PC-3 (cell line): ENCODE measurements around the gene IQSEC1. TPM values are rescaled to one million over a fixed set of nuclear protein-coding genes. Genes with fewer than 3 reads are reported as not detected.

ENCODE experiments used
- ATAC-seq: fragments of 200-7000 bp; cut with Tn5 transposase; 2 replicates; pipeline ENCODE4 v1.9.1; 2020; ENCODE audit warnings: mild to moderate bottlenecking, moderate library complexity
- BruUV-seq: library from RNA; stranded (reverse); fragments of 400-500 nt; replicated peaks from 2 replicates; lab custom pipeline; 2021; lab: Mats Ljungman, UMichigan
- CTCF ChIA-PET: fragments of 300-600 bp; sonication (Branson Sonifier 250); formaldehyde crosslinking; loops from one replicate; lab custom pipeline; 2022; ENCODE audit warnings: antibody characterized with exemption; lab: Charles Lee
- POLR2A ChIA-PET: fragments of 300-600 bp; sonication (Branson Sonifier 250); formaldehyde crosslinking; loops from one replicate; lab custom pipeline; 2022; ENCODE audit warnings: antibody characterized with exemption; ENCODE audit not compliant: unreplicated experiment; lab: Charles Lee
- DNase-seq: peaks from one replicate; pipeline ENCODE4 v3.0.0-alpha.2; 2015
- H2AFZ ChIP-seq: fragments of 300-600 bp; sonication (generic); 2 replicates; pipeline ENCODE4 v1.6.0; 2016; ENCODE audit warnings: antibody characterized with exemption, low read length
- H3F3A ChIP-seq: fragments of 300-600 bp; sonication (generic); one replicate; pipeline ENCODE4 v1.6.0; 2017; ENCODE audit warnings: antibody characterized with exemption, low read length, control low read depth, mild to moderate bottlenecking; ENCODE audit not compliant: unreplicated experiment
- H3K27ac ChIP-seq: fragments of 300-600 bp; sonication (generic); 2 replicates; pipeline ENCODE4 v1.5.1; 2016; ENCODE audit warnings: mild to moderate bottlenecking, low read length
- H3K27me3 ChIP-seq: fragments of 300-600 bp; sonication (generic); 2 replicates; pipeline ENCODE4 v1.6.1; 2016; ENCODE audit warnings: low read length, mixed read lengths
- H3K36me3 ChIP-seq: fragments of 300-600 bp; sonication (generic); 2 replicates; pipeline ENCODE4 v1.6.1; 2016; ENCODE audit warnings: low read depth, mixed run types, low read length, mixed read lengths
- H3K4me1 ChIP-seq: fragments of 300-600 bp; sonication (generic); 2 replicates; pipeline ENCODE4 v1.5.1; 2016; ENCODE audit warnings: low read length; ENCODE audit not compliant: insufficient read depth
- H3K4me2 ChIP-seq: fragments of 300-600 bp; sonication (generic); 2 replicates; pipeline ENCODE4 v1.6.0; 2016; ENCODE audit warnings: low read length
- H3K4me3 ChIP-seq: fragments of 300-600 bp; sonication (generic); 2 replicates; pipeline ENCODE4 v1.5.1; 2016; ENCODE audit warnings: mild to moderate bottlenecking, low read length, mixed read lengths
- H3K79me2 ChIP-seq: fragments of 300-600 bp; sonication (generic); 2 replicates; pipeline ENCODE4 v1.6.1; 2017; ENCODE audit warnings: low read length, mixed read lengths
- H3K9ac ChIP-seq: fragments of 300-600 bp; sonication (generic); 2 replicates; pipeline ENCODE4 v1.6.0; 2016; ENCODE audit warnings: mild to moderate bottlenecking, low read length
- H3K9me2 ChIP-seq: fragments of 300-600 bp; sonication (generic); replicated peaks from 2 replicates; pipeline ENCODE4 v1.6.1; 2016; ENCODE audit warnings: mixed run types, low read length, mixed read lengths
- H3K9me3 ChIP-seq: fragments of 300-600 bp; sonication (generic); 2 replicates; pipeline ENCODE4 v1.6.1; 2016; ENCODE audit warnings: low read length, mixed read lengths
- H4K20me1 ChIP-seq: fragments of 300-600 bp; sonication (generic); 2 replicates; pipeline ENCODE4 v1.6.1; 2016; ENCODE audit warnings: low read length, mixed read lengths
- CTCF ChIP-seq: fragments of 300-600 bp; sonication (generic); conservative IDR thresholded peaks from 2 replicates; pipeline ENCODE4 v1.5.1; 2017; ENCODE audit warnings: antibody characterized with exemption, low read depth, mild to moderate bottlenecking, low read length
- EZH2 ChIP-seq: fragments of 300-600 bp; sonication (generic); IDR thresholded peaks from one replicate; pipeline ENCODE4 v1.6.1; 2017; ENCODE audit warnings: antibody characterized with exemption, mild to moderate bottlenecking, low read length; ENCODE audit not compliant: unreplicated experiment
- EZH2phosphoT487 ChIP-seq: fragments of 300-600 bp; sonication (generic); IDR thresholded peaks from 2 replicates; pipeline ENCODE4 v1.6.1; 2018; ENCODE audit warnings: mild to moderate bottlenecking, antibody characterized with exemption, low read length, borderline replicate concordance
- intact Hi-C: fragments of 100-400 bp; cut with micrococcal nuclease; formaldehyde crosslinking; loops from 2 replicates; pipeline ENCODE4 v1.9.0; 2023
- total RNA-seq: library from RNA; depleted of rRNA; stranded (reverse); fragments of >200 nt; gene quantifications from 2 replicates; pipeline ENCODE4 v1.2.3, GENCODE V29; 2014

IQSEC1 gene
- total RNA-seq, 1 experiment from 2014 or later, result 37.9 TPM

- Histone ChIP-seq H3K4me2 (no peak overlapping the region), H3K4me3 (no peak overlapping the region), H2AFZ (no peak overlapping the region), H3K27me3 (no peaks in the 10 kb centered on the region), H3K9me2 (no peaks in the 10 kb centered on the region), H3K79me2 (no peaks in the 10 kb centered on the region), H3F3A (no peaks in the 10 kb centered on the region), H3K36me3 (peaks cover 2% of the 10 kb centered on the region; the same call in 1 of the 2 replicates), H3K9ac (no peak overlapping the region), H3K4me1 (peaks cover 38% of the 10 kb centered on the region), H3K9me3 (no peaks in the 10 kb centered on the region), H4K20me1 (no peaks in the 10 kb centered on the region), H3K27ac (no peak overlapping the region)
- intact Hi-C loops, result loop anchor here (5.0 to 10.0 kb wide), 4 partner anchors 72 to 410 kb away; partner anchors contain the start of genes MKRN2 and TSEN2
- TF ChIP-seq EZH2, result no peak
- TF ChIP-seq EZH2phosphoT487, result no peak
- no peak for TF ChIP-seq CTCF
- BruUV-seq, result no TSS peak
- CTCF ChIA-PET, result no interaction called here
- DNase-seq (no peak), ATAC-seq (no peak)
- POLR2A ChIA-PET, result no interaction called here
Observed at GRCh38 chr3:12894629-12895028, 178.6 kb downstream of the IQSEC1 start.

- BruUV-seq, result no TSS peak
- H3K4me2 ChIP-seq, result no peak overlapping the region
- ATAC-seq (no peak), DNase-seq (no peak)
- ChIA-PET CTCF (interaction anchor here (0.6 kb wide), 1 partner anchor 57 kb away, joined by 3 read pairs; no protein-coding TSS in a partner anchor), POLR2A (no interaction called here)
- no peaks in the 10 kb centered on the region for H3F3A ChIP-seq
- no peak overlapping the region for H3K27ac ChIP-seq
- no peaks in the 10 kb centered on the region for H3K79me2 ChIP-seq
- no peak overlapping the region for H3K4me3 ChIP-seq
- H2AFZ ChIP-seq, result no peak overlapping the region
- H3K27me3 ChIP-seq, result no peaks in the 10 kb centered on the region
- H3K36me3 ChIP-seq, result no peaks in the 10 kb centered on the region
- TF ChIP-seq EZH2phosphoT487, result no peak
- TF ChIP-seq CTCF, result no peak
- TF ChIP-seq EZH2, result no peak
- H4K20me1 ChIP-seq, result no peaks in the 10 kb centered on the region
- no peaks in the 10 kb centered on the region for H3K9me2 ChIP-seq
- no peaks in the 10 kb centered on the region for H3K9me3 ChIP-seq
- H3K9ac ChIP-seq, result no peak overlapping the region
- H3K4me1 ChIP-seq, result peaks cover 38% of the 10 kb centered on the region
- intact Hi-C loops, result loop anchor here (2.0 to 10.0 kb wide), 6 partner anchors 63 to 409 kb away; partner anchors contain the start of genes MKRN2 and TSEN2
Observed at GRCh38 chr3:12893852-12894251, 179.4 kb downstream of the IQSEC1 start.

GRCh38 chr3:12893247-12893646 lies 180.0 kb downstream of the IQSEC1 start:
- no peak overlapping the region for H3K9ac ChIP-seq
- peaks cover 36% of the 10 kb centered on the region for H3K4me1 ChIP-seq
- H3K27me3 ChIP-seq, result no peaks in the 10 kb centered on the region
- no peaks in the 10 kb centered on the region for H3K79me2 ChIP-seq
- H3K4me2 ChIP-seq, result no peak overlapping the region
- H3K9me2 ChIP-seq, result no peaks in the 10 kb centered on the region
- H3K27ac ChIP-seq, result no peak overlapping the region
- ATAC-seq, result peak; percentile 21
- ChIA-PET POLR2A (no interaction called here), CTCF (interaction anchor here (0.6 to 1.2 kb wide), 2 partner anchors 56 to 70 kb away, joined by 3 to 8 read pairs; no protein-coding TSS in a partner anchor)
- peak; percentile 19 for DNase-seq
- intact Hi-C loops, result loop anchor here (2.0 to 10.0 kb wide), 6 partner anchors 62 to 408 kb away; partner anchors contain the start of genes MKRN2 and TSEN2
- H4K20me1 ChIP-seq, result no peaks in the 10 kb centered on the region
- no TSS peak for BruUV-seq
- no peak overlapping the region for H2AFZ ChIP-seq
- no peaks in the 10 kb centered on the region for H3K9me3 ChIP-seq
- no peaks in the 10 kb centered on the region for H3K36me3 ChIP-seq
- no peaks in the 10 kb centered on the region for H3F3A ChIP-seq
- H3K4me3 ChIP-seq, result no peak overlapping the region
- no peak for TF ChIP-seq EZH2
- no peak for TF ChIP-seq CTCF
- TF ChIP-seq EZH2phosphoT487, result no peak
